Fibroblast of skin of back (primary cell): Measurements from ENCODE around the gene SLC35C1.
A peak's percentile ranks its signal among the peaks of the same experiment; 100 is the strongest.
"Not testable (repeated sequence)": the region's sequence is repeated elsewhere in the genome, so short reads cannot be mapped to it uniquely, and the experiment has no call there.

Experiments used
- DNase-seq: peaks from one replicate; pipeline ENCODE4 v3.0.0-alpha.2; 2013

The SLC35C1 gene

GRCh38 chr11:45788887-45789286 is 16.1 kb upstream of the SLC35C1 start:
- no peak for DNase-seq

- no peak for DNase-seq
Observed at GRCh38 chr11:45791524-45791923, 13.4 kb upstream of the SLC35C1 start.

- DNase-seq, result no peak
Observed at GRCh38 chr11:45794169-45794568, 10.8 kb upstream of the SLC35C1 start.

- DNase-seq, result no peak
Observed at GRCh38 chr11:45795379-45795778, 9.6 kb upstream of the SLC35C1 start.

- no peak for DNase-seq
Observed at GRCh38 chr11:45796461-45796861, 8.5 kb upstream of the SLC35C1 start.

GRCh38 chr11:45798793-45799441 is 6.0 kb upstream of the SLC35C1 start:
- DNase-seq, result no peak

GRCh38 chr11:45799562-45799961 is 5.4 kb upstream of the SLC35C1 start:
- DNase-seq, result no peak

- no peak for DNase-seq
Observed at GRCh38 chr11:45800261-45800660, 4.7 kb upstream of the SLC35C1 start.

GRCh38 chr11:45801723-45802315 is 3.1 kb upstream of the SLC35C1 start:
- peak; percentile 27 for DNase-seq

- no peak for DNase-seq
Observed at GRCh38 chr11:45802531-45803317, 2.2 kb upstream of the SLC35C1 start.

- DNase-seq, result peak; percentile 58
Observed at GRCh38 chr11:45803971-45804760, 783 bp upstream of the SLC35C1 start.

- DNase-seq, result peak; percentile 71
Observed at GRCh38 chr11:45805305-45806071, 539 bp downstream of the SLC35C1 start.

- no peak for DNase-seq
Observed at GRCh38 chr11:45806072-45806933, 1.4 kb downstream of the SLC35C1 start.

- no peak for DNase-seq
Observed at GRCh38 chr11:45806937-45807791, 2.2 kb downstream of the SLC35C1 start.

GRCh38 chr11:45807792-45808238 is 2.9 kb downstream of the SLC35C1 start:
- DNase-seq, result no peak

GRCh38 chr11:45808427-45808826 is 3.5 kb downstream of the SLC35C1 start:
- DNase-seq, result not testable (repeated sequence)

- DNase-seq, result no peak
Observed at GRCh38 chr11:45809456-45810395, 4.8 kb downstream of the SLC35C1 start.

- no peak for DNase-seq
Observed at GRCh38 chr11:45810431-45811108, 5.6 kb downstream of the SLC35C1 start.
